Bronchial epithelial cell (primary cell): Measurements from ENCODE around the gene XIST. TPM values are rescaled to one million over a fixed set of nuclear protein-coding genes. Genes with fewer than 3 reads are reported as not detected.

Experiments used
- DNase-seq: peaks from one replicate; pipeline ENCODE4 v3.0.0-alpha.2; 2010; ENCODE audit warnings: low read depth
- FAIRE-seq: peaks from 2 replicates; lab custom pipeline; 2011; peaks lifted over from hg19 to GRCh38; lab: Jason Lieb, UNC
- H3K27me3 ChIP-seq: 2 replicates; pipeline ENCODE4 v1.5.1; 2011; ENCODE audit warnings: low read length; ENCODE audit not compliant: control insufficient read depth, insufficient read depth
- H3K36me3 ChIP-seq: 2 replicates; pipeline ENCODE4 v1.5.1; 2011; ENCODE audit warnings: low read length; ENCODE audit not compliant: control insufficient read depth, insufficient read depth
- H3K4me3 ChIP-seq: 2 replicates; pipeline ENCODE4 v1.5.1; 2011; ENCODE audit warnings: mild to moderate bottlenecking, low read depth, low read length, control low read depth
- CTCF ChIP-seq: IDR thresholded peaks from 2 replicates; pipeline ENCODE4 v1.5.1; 2011; ENCODE audit warnings: mild to moderate bottlenecking, moderate library complexity, low read length, control low read depth, inconsistent platforms; ENCODE audit not compliant: insufficient read depth, severe bottlenecking
- total RNA-seq: library from RNA; depleted of rRNA; stranded (reverse); fragments of >200 nt; gene quantifications from 2 replicates; pipeline ENCODE4 v1.2.1, GENCODE V29; 2014

The XIST gene
- total RNA-seq, 1 donor from 2014 or later: 0.26 TPM

DNA sequence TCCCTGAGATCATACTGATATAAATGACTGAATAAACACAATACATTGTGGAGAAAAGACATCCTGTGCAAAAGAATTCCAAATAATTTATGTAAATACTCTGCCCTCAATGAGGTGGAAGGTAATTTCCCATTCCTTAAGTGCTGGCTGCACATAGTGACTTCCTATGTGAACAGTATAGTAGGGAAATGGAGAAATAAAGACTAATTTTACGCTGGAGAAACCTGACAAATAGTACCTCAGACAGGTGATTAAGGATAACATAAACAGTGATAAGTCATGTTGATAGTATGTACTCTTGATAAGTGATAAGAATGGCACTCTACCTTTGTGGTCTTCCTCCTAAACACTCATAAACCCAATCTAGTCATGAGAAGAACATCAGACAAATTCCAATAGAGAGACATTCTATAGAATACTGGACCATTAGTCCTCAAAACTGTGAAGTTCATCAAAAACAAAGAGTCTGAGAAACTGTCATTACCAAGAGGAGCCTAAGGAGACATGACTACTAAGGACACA is 15.5 kb downstream of the XIST start:
- TF ChIP-seq CTCF: no peak
- Histone ChIP-seq H3K36me3 (no peaks in the 10 kb centered on the region), H3K4me3 (no peak overlapping the region), H3K27me3 (no peaks in the 10 kb centered on the region)
- no peak for DNase-seq
- FAIRE-seq: no peak

GRCh38 chrX:73834219-73834618 is 18.3 kb downstream of the XIST start:
- no peak for TF ChIP-seq CTCF
- H3K36me3 ChIP-seq: no peaks in the 10 kb centered on the region
- FAIRE-seq: no peak
- no peaks in the 10 kb centered on the region for H3K27me3 ChIP-seq
- DNase-seq: no peak
- no peak overlapping the region for H3K4me3 ChIP-seq

GRCh38 chrX:73832319-73832718 is 20.2 kb downstream of the XIST start:
- Histone ChIP-seq H3K27me3 (no peaks in the 10 kb centered on the region), H3K36me3 (no peaks in the 10 kb centered on the region), H3K4me3 (no peak overlapping the region)
- TF ChIP-seq CTCF: no peak
- no peak for FAIRE-seq
- no peak for DNase-seq

DNA sequence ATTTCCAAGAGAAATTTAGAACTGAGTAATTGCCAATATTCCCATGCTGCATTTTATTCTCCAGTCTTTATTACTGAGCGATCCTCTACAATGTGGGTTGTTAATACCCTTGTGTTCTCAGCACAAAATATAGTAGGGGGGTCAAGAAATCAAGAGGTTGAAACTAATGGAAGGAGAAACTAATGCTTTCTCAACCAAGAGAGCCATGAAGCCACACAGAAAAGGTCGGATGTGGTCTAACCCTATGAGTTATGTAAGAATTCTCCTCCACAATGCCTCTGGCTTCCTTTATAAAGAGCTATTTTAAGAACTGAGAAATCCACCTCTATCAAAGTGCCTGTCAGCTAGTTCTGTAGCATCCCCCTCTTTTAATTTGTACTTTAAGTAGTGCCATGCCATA is 21.0 kb downstream of the XIST start:
- FAIRE-seq (no peak), DNase-seq (no peak)
- H3K4me3 ChIP-seq: no peak overlapping the region
- no peaks in the 10 kb centered on the region for H3K27me3 ChIP-seq
- no peaks in the 10 kb centered on the region for H3K36me3 ChIP-seq
- TF ChIP-seq CTCF: no peak

DNA sequence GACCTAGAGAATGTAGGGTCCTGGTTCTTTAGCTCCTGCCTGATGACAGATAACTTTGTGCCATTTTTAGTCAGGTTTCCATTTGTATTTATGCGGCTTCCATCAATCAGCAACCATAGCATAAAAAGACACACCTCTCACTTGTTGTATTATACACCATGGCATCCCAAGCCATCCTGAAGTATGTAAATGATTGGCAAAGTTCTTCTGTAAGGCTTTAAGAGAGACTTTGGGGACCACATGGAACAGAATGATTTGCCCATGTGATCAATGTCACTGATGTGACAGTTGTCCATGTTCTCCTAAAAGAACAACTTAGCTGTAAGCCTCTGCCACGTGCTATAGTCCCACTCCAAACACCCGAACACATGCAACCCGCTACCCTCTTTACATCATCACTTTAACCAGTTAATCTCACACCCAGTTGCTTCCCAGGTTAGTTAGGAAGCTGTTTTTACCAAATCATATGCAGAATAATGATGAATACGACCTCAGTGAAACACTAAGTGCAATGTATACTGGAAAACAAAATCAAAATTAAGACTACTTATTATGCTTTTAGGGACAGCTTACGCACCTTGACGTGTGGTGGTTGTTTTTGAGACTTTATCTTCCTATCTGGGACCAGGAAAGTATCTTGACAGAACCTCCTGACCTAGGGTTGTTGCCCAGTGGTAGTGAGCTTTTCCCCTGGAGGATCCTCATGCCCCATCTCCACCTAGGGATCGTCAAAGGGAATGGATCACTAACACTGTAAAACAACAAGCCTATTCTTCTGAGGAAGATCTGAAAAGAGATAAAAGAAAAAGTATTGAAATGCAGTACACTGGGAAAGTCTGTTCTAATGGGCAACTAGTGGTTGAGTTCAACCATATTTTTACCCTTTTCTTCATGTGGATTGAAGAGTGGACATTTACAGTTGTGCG is 21.8 kb downstream of the XIST start:
- TF ChIP-seq CTCF: no peak
- Histone ChIP-seq H3K36me3 (no peaks in the 10 kb centered on the region), H3K27me3 (no peaks in the 10 kb centered on the region), H3K4me3 (no peak overlapping the region)
- no peak for FAIRE-seq
- no peak for DNase-seq
